Activated CD8-positive, alpha-beta T cell treated with anti-CD3 and anti-CD28 coated beads for 36 hours (primary cell): ENCODE data around the gene ARTN. TPM values are rescaled to one million over a fixed set of nuclear protein-coding genes. Genes with fewer than 3 reads are reported as not detected.
A peak's percentile ranks its signal among the peaks of the same experiment; 100 is the strongest.

Experiments
- ATAC-seq: fragments of 200-7000 bp; cut with Tn5 transposase; one replicate; pipeline ENCODE4 v1.10.0; 2021; ENCODE audit warnings: mild to moderate bottlenecking, moderate library complexity
- CTCF ChIA-PET: fragments of 350-600 bp; sonication (Branson Sonifier 250); formaldehyde crosslinking; loops from one replicate; lab custom pipeline; 2021; ENCODE audit warnings: antibody characterized with exemption; lab: Charles Lee
- POLR2A ChIA-PET: fragments of 350-600 bp; sonication (Branson Sonifier 250); formaldehyde crosslinking; loops from one replicate; lab custom pipeline; 2021; ENCODE audit warnings: antibody characterized with exemption; lab: Charles Lee
- DNase-seq: peaks from one replicate; pipeline ENCODE4 v3.0.0-alpha.2; 2020
- H3K27ac Mint-ChIP-seq: one replicate; pipeline ENCODE4 v1.8.0; 2021; ENCODE audit warnings: mild to moderate bottlenecking, mixed read lengths
- H3K27me3 Mint-ChIP-seq: one replicate; pipeline ENCODE4 v1.8.0; 2021; ENCODE audit warnings: mixed read lengths
- H3K36me3 Mint-ChIP-seq: one replicate; pipeline ENCODE4 v1.8.0; 2021; ENCODE audit warnings: low read depth, mixed read lengths
- H3K4me1 Mint-ChIP-seq: one replicate; pipeline ENCODE4 v1.8.0; 2021; ENCODE audit warnings: low read depth, mixed read lengths
- H3K4me3 Mint-ChIP-seq: one replicate; pipeline ENCODE4 v1.8.0; 2021; ENCODE audit warnings: mild to moderate bottlenecking, moderate library complexity, mixed read lengths
- H3K9me3 Mint-ChIP-seq: one replicate; pipeline ENCODE4 v1.8.0; 2021; ENCODE audit warnings: mixed read lengths
- intact Hi-C: fragments of 100-400 bp; cut with micrococcal nuclease; formaldehyde crosslinking; loops from one replicate; pipeline ENCODE4 v1.10.0; 2022
- total RNA-seq, 2 experiments: library from RNA; stranded (reverse); gene quantifications; one replicate each; pipeline ENCODE4 v1.2.3, GENCODE V29; 2021
- TF ChIP-seq, protein P1 (sequence below): fragments of 200-600 bp; IDR thresholded peaks from one replicate; pipeline ENCODE4 v1.8.0; 2022; ENCODE audit warnings: antibody characterized with exemption, mild to moderate bottlenecking

Gene ARTN
- total RNA-seq, 2 experiments from 2014 or later = 0.36 to 0.68 TPM

DNA sequence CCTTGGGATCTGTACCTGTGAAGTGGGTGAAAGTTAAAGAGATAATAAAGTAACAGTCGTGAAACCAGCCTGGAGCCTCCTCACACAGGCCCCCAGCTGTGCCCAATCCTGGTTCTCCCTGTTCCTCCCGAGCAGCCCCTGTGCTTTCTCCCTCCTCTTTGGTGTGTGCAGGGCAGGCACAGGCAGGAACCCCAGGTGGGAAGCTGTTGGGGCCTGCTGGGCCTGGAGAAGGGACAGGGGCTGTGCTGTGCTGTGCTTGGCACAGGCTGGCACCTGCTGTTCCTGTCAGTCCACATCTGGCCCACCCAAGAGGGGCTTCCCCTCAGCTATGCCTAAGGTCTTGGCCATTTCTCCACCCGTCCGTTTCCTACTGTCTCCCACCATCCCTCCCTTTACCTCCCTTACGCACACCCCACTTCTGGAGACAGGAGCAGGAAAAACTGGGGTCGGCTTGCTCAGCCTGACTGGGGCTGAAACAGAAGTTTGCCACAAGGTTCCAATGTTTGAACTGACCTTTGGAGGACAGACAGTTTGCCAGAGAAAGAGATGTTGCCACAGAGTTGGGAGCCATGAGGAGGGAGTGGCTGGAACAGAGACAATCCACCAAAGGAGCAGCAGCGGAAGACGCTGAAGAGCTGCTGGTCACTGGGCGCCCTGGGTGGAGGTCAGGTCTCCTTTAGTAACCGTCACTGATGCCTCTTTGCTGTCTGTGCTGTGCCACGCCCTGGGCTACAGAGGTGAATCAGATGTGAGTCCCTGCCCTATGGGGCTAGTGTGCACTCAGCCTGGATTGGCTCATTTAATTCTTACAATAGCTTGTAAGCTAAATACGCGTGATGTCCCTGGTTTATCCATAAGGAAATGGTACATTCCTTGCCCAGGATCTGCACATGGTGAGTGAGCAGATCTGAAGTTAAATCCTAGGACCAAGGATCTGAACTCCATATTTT lies 18.8 kb upstream of the ARTN start:
- ChIA-PET POLR2A (no interaction called here), CTCF (interaction anchor here (0.6 to 1.0 kb wide), 2 partner anchors 14 to 31 kb away, joined by 3 read pairs; partner anchors contain the start of gene IPO13)
- TF ChIP-seq, protein P1, sequence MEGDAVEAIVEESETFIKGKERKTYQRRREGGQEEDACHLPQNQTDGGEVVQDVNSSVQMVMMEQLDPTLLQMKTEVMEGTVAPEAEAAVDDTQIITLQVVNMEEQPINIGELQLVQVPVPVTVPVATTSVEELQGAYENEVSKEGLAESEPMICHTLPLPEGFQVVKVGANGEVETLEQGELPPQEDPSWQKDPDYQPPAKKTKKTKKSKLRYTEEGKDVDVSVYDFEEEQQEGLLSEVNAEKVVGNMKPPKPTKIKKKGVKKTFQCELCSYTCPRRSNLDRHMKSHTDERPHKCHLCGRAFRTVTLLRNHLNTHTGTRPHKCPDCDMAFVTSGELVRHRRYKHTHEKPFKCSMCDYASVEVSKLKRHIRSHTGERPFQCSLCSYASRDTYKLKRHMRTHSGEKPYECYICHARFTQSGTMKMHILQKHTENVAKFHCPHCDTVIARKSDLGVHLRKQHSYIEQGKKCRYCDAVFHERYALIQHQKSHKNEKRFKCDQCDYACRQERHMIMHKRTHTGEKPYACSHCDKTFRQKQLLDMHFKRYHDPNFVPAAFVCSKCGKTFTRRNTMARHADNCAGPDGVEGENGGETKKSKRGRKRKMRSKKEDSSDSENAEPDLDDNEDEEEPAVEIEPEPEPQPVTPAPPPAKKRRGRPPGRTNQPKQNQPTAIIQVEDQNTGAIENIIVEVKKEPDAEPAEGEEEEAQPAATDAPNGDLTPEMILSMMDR = no peak
- intact Hi-C loops = no loop called here
- DNase-seq (no peak), ATAC-seq (no peak)
- Mint-ChIP-seq H3K9me3 (no peaks in the 10 kb centered on the region), H3K4me1 (peaks cover 5% of the 10 kb centered on the region), H3K36me3 (no peaks in the 10 kb centered on the region), H3K27ac (no peak overlapping the region), H3K4me3 (no peak overlapping the region), H3K27me3 (no peaks in the 10 kb centered on the region)

DNA sequence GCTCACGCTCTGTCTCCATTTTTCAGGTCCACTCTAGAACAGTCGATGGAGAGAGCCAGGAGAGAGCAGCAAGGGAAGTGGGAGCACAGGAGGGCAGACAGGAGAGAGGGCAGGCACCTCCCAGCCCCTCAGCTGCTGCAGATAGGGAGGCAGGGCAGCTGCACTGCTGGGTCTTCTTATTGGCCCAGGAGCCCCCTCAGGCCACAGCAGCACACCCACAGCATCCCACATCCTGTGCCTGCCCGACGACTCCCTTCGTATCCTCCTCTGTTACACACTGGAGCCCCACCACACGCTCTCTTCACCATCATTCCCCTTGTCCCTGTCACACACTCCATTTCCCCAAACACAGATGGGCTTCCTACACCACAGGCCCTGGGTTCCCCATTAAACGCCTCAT lies 13.7 kb upstream of the ARTN start:
- Mint-ChIP-seq H3K4me3 (no peak overlapping the region), H3K9me3 (no peaks in the 10 kb centered on the region), H3K36me3 (peaks cover 2% of the 10 kb centered on the region), H3K27me3 (no peaks in the 10 kb centered on the region), H3K27ac (no peak overlapping the region), H3K4me1 (peaks cover 9% of the 10 kb centered on the region)
- TF ChIP-seq, protein P1 = no peak
- POLR2A ChIA-PET = no interaction called here
- intact Hi-C loops = no loop called here
- DNase-seq = peak; percentile 23
- ATAC-seq = peak; percentile 65
- CTCF ChIA-PET = interaction anchor here (1.6 to 2.8 kb wide), 3 partner anchors 13 to 156 kb away, joined by 3 to 9 read pairs (median 5); partner anchors contain the start of gene ARTN

DNA sequence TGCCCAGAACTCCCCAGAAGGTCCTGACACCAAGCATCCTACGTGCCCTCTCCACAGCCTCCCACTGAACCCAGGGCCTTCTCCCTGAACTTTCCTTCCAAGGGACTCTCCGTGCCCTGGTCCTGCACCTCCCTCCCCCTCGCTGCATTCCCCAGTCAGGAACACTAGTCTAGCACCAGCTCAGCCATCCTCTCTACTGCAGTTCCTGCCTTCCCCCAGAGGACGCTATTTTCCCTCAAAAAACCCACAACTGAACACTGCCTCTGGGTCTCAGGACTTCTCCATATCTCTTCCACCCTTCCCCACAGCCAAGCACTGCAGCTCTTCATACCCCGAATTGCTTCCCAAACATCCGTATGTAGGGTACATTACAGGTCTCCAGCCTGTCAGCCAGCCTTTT lies 12.6 kb upstream of the ARTN start:
- POLR2A ChIA-PET = no interaction called here
- DNase-seq = no peak
- H3K27ac Mint-ChIP-seq = no peak overlapping the region
- peaks cover 6% of the 10 kb centered on the region for H3K36me3 Mint-ChIP-seq
- CTCF ChIA-PET = interaction anchor here (1.4 kb wide), 1 partner anchor 10 kb away, joined by 4 read pairs; no protein-coding TSS in a partner anchor
- intact Hi-C loops = no loop called here
- no peaks in the 10 kb centered on the region for H3K27me3 Mint-ChIP-seq
- H3K4me1 Mint-ChIP-seq = peaks cover 9% of the 10 kb centered on the region
- H3K4me3 Mint-ChIP-seq = no peak overlapping the region
- TF ChIP-seq, protein P1 = no peak
- H3K9me3 Mint-ChIP-seq = no peaks in the 10 kb centered on the region
- ATAC-seq = no peak

- H3K4me1 Mint-ChIP-seq = peaks cover 7% of the 10 kb centered on the region
- intact Hi-C loops = no loop called here
- no peak for ATAC-seq
- H3K27me3 Mint-ChIP-seq = no peaks in the 10 kb centered on the region
- no peaks in the 10 kb centered on the region for H3K9me3 Mint-ChIP-seq
- ChIA-PET POLR2A (interaction anchor here (0.6 kb wide), 1 partner anchor 712 kb away, joined by 4 read pairs; no protein-coding TSS in a partner anchor), CTCF (interaction anchor here (0.9 to 2.5 kb wide), 2 partner anchors 10 kb away, joined by 7 to 21 read pairs; no protein-coding TSS in a partner anchor)
- peaks cover 6% of the 10 kb centered on the region for H3K36me3 Mint-ChIP-seq
- H3K27ac Mint-ChIP-seq = no peak overlapping the region
- H3K4me3 Mint-ChIP-seq = no peak overlapping the region
- TF ChIP-seq, protein P1 = no peak
- no peak for DNase-seq
Observed at GRCh38 chr1:43924516-43924915, 9.1 kb upstream of the ARTN start.

- ChIA-PET POLR2A (no interaction called here), CTCF (interaction anchor here (0.9 to 2.5 kb wide), 2 partner anchors 9 to 163 kb away, joined by 4 to 21 read pairs; no protein-coding TSS in a partner anchor)
- TF ChIP-seq, protein P1 = no peak
- DNase-seq = no peak
- Mint-ChIP-seq H3K9me3 (no peaks in the 10 kb centered on the region), H3K27me3 (no peaks in the 10 kb centered on the region), H3K4me1 (peaks cover 6% of the 10 kb centered on the region), H3K4me3 (no peak overlapping the region), H3K27ac (no peak overlapping the region), H3K36me3 (peaks cover 6% of the 10 kb centered on the region)
- intact Hi-C loops = no loop called here
- no peak for ATAC-seq
Observed at GRCh38 chr1:43925846-43926245, 7.8 kb upstream of the ARTN start.
